WTC11 (cell line): ENCODE measurements around the gene PSMG1.

ENCODE experiments used
- CTCF ChIP-seq: fragments of 200-600 bp; IDR thresholded peaks from 2 replicates; pipeline ENCODE4 v1.8.0; 2022; ENCODE audit warnings: antibody characterized with exemption
- FOXK1 ChIP-seq: sonication (generic); formaldehyde crosslinking; IDR thresholded peaks from 2 replicates; pipeline ENCODE4 v1.8.0; 2022; ENCODE audit warnings: mild to moderate bottlenecking, moderate library complexity, missing genetic modification reagents
- IRF2 ChIP-seq: sonication (generic); formaldehyde crosslinking; IDR thresholded peaks from 2 replicates; pipeline ENCODE4 v1.8.0; 2022; ENCODE audit warnings: low read depth, missing genetic modification reagents, borderline replicate concordance
- JUN ChIP-seq: sonication (generic); formaldehyde crosslinking; IDR thresholded peaks from 2 replicates; pipeline ENCODE4 v1.8.0; 2023; ENCODE audit warnings: mild to moderate bottlenecking, missing genetic modification reagents
- SMAD3 ChIP-seq: sonication (generic); formaldehyde crosslinking; IDR thresholded peaks from 2 replicates; pipeline ENCODE4 v1.8.0; 2022; ENCODE audit warnings: missing genetic modification reagents, mild to moderate bottlenecking, borderline replicate concordance
- TEAD1 ChIP-seq: sonication (generic); formaldehyde crosslinking; IDR thresholded peaks from 2 replicates; pipeline ENCODE4 v1.8.0; 2022; ENCODE audit warnings: mild to moderate bottlenecking, missing genetic modification reagents
- TP53 ChIP-seq: sonication (generic); formaldehyde crosslinking; IDR thresholded peaks from 2 replicates; pipeline ENCODE4 v1.8.1; 2023; ENCODE audit warnings: mild to moderate bottlenecking, missing genetic modification reagents
- USF2 ChIP-seq: sonication (generic); formaldehyde crosslinking; IDR thresholded peaks from 2 replicates; pipeline ENCODE4 v1.8.1; 2023; ENCODE audit warnings: mild to moderate bottlenecking, missing genetic modification reagents, moderate library complexity
- ZBTB21 ChIP-seq: sonication (generic); formaldehyde crosslinking; IDR thresholded peaks from 2 replicates; pipeline ENCODE4 v1.8.1; 2023; ENCODE audit warnings: mild to moderate bottlenecking, missing genetic modification reagents, borderline replicate concordance
- ZNF138 ChIP-seq: sonication (generic); formaldehyde crosslinking; conservative IDR thresholded peaks from 2 replicates; pipeline ENCODE4 v1.8.1; 2022; ENCODE audit warnings: mild to moderate bottlenecking, moderate library complexity, missing genetic modification reagents
- ZNF232 ChIP-seq: sonication (generic); formaldehyde crosslinking; IDR thresholded peaks from 2 replicates; pipeline ENCODE4 v1.8.0; 2022; ENCODE audit warnings: mild to moderate bottlenecking, missing genetic modification reagents
- ZNF263 ChIP-seq: sonication (generic); formaldehyde crosslinking; IDR thresholded peaks from 2 replicates; pipeline ENCODE4 v1.8.1; 2022; ENCODE audit warnings: low read depth, mild to moderate bottlenecking, moderate library complexity, missing genetic modification reagents

GRCh38 chr21:39180429-39181019 lies 2.7 kb downstream of the PSMG1 start:
- TF ChIP-seq CTCF (no peak), USF2 (CRISPR knock-in tag) (no peak), JUN (CRISPR knock-in tag) (no peak), SMAD3 (CRISPR knock-in tag) (no peak), IRF2 (no peak), ZNF263 (CRISPR knock-in tag) (no peak), ZNF138 (CRISPR knock-in tag) (no peak), TEAD1 (CRISPR knock-in tag) (no peak), FOXK1 (CRISPR knock-in tag) (no peak), ZNF232 (CRISPR knock-in tag) (no peak), ZBTB21 (CRISPR knock-in tag) (no peak), TP53 (CRISPR knock-in tag) (no peak)
